ENCODE data around the gene EPHA4.

The EPHA4 gene

GRCh38 chr2:221399183-221399582, 172.9 kb downstream of the EPHA4 start:
- H3K4me3 ChIP-seq (ENCODE audit: low read depth, low read length), result no peak overlapping the region
- no peak for TF ChIP-seq CTCF (IDR thresholded peaks at IDR 0.05; ENCODE audit: low read depth, low read length, missing control alignments)
- DNase-seq (ENCODE audit: low read depth), result no peak

- DNase-seq (ENCODE audit: low read depth), result no peak
- H3K4me3 ChIP-seq (ENCODE audit: low read depth, low read length), result no peak overlapping the region
- TF ChIP-seq CTCF (IDR thresholded peaks at IDR 0.05; ENCODE audit: low read depth, low read length, missing control alignments), result no peak
These were observed 174.9 kb downstream of the EPHA4 start for GRCh38 chr2:221397187-221397586.

- no peak for TF ChIP-seq CTCF (IDR thresholded peaks at IDR 0.05; ENCODE audit: low read depth, low read length, missing control alignments)
- H3K4me3 ChIP-seq (ENCODE audit: low read depth, low read length), result no peak overlapping the region
- no peak for DNase-seq (ENCODE audit: low read depth)
These were observed 179.7 kb downstream of the EPHA4 start for GRCh38 chr2:221392228-221392881.

GRCh38 chr2:221390878-221391277, 181.2 kb downstream of the EPHA4 start:
- no peak overlapping the region for H3K4me3 ChIP-seq (ENCODE audit: low read depth, low read length)
- no peak for TF ChIP-seq CTCF (IDR thresholded peaks at IDR 0.05; ENCODE audit: low read depth, low read length, missing control alignments)
- no peak for DNase-seq (ENCODE audit: low read depth)

GRCh38 chr2:221389904-221390303, 182.2 kb downstream of the EPHA4 start:
- TF ChIP-seq CTCF (IDR thresholded peaks at IDR 0.05; ENCODE audit: low read depth, low read length, missing control alignments), result no peak
- no peak overlapping the region for H3K4me3 ChIP-seq (ENCODE audit: low read depth, low read length)
- DNase-seq (ENCODE audit: low read depth), result no peak

- DNase-seq (ENCODE audit: low read depth), result no peak
- H3K4me3 ChIP-seq (ENCODE audit: low read depth, low read length), result no peak overlapping the region
- no peak for TF ChIP-seq CTCF (IDR thresholded peaks at IDR 0.05; ENCODE audit: low read depth, low read length, missing control alignments)
These were observed 182.7 kb downstream of the EPHA4 start for GRCh38 chr2:221389421-221389820.

GRCh38 chr2:221388891-221389290, 183.2 kb downstream of the EPHA4 start:
- H3K4me3 ChIP-seq (ENCODE audit: low read depth, low read length), result no peak overlapping the region
- TF ChIP-seq CTCF (IDR thresholded peaks at IDR 0.05; ENCODE audit: low read depth, low read length, missing control alignments), result no peak
- no peak for DNase-seq (ENCODE audit: low read depth)

Measured in GM12864 (cell line).